Activated CD4-positive, alpha-beta memory T cell treated with anti-CD3 and anti-CD28 coated beads for 36 hours (primary cell): ENCODE results near the gene ELN. TPM values are rescaled to one million over a fixed set of nuclear protein-coding genes. Genes with fewer than 3 reads are reported as not detected.
"Not testable (repeated sequence)": the region's sequence is repeated elsewhere in the genome, so short reads cannot be mapped to it uniquely, and the experiment has no call there.

Experiments used
- CTCF ChIA-PET: fragments of 350-600 bp; sonication (Branson Sonifier 250); formaldehyde crosslinking; loops from one replicate; lab custom pipeline; 2021; ENCODE audit warnings: antibody characterized with exemption, inconsistent platforms; lab: Charles Lee
- POLR2A ChIA-PET: fragments of 350-600 bp; sonication (Branson Sonifier 250); formaldehyde crosslinking; loops from one replicate; lab custom pipeline; 2021; ENCODE audit warnings: antibody characterized with exemption; lab: Charles Lee
- DNase-seq: peaks from one replicate; pipeline ENCODE4 v3.0.0-alpha.2; 2020
- H3K27ac Mint-ChIP-seq: one replicate; pipeline ENCODE4 v1.8.0; 2021; ENCODE audit warnings: mixed read lengths
- H3K27me3 Mint-ChIP-seq: one replicate; pipeline ENCODE4 v1.8.0; 2021; ENCODE audit warnings: mixed read lengths
- H3K36me3 Mint-ChIP-seq: one replicate; pipeline ENCODE4 v1.8.0; 2021; ENCODE audit warnings: mixed read lengths
- H3K4me1 Mint-ChIP-seq: one replicate; pipeline ENCODE4 v1.8.0; 2021; ENCODE audit warnings: low read depth, mixed read lengths
- H3K4me3 Mint-ChIP-seq: one replicate; pipeline ENCODE4 v1.8.0; 2021; ENCODE audit warnings: mild to moderate bottlenecking, mixed read lengths
- H3K9me3 Mint-ChIP-seq: one replicate; pipeline ENCODE4 v1.8.0; 2021; ENCODE audit warnings: mixed read lengths
- intact Hi-C: fragments of 100-400 bp; cut with micrococcal nuclease; formaldehyde crosslinking; loops from one replicate; pipeline ENCODE4 v1.15.1; 2023
- total RNA-seq, 2 experiments: library from RNA; stranded (reverse); gene quantifications; one replicate each; pipeline ENCODE4 v1.2.3, GENCODE V29; 2021

The ELN gene
- total RNA-seq, result not detected

- Mint-ChIP-seq H3K36me3 (no peaks in the 10 kb centered on the region), H3K4me3 (no peak within 1 kb of the TSS)
Measured at GRCh38 chr7:74027683-74028320, at the start of gene ELN. TSS of gene ELN (plus strand) at chr7:74028173. CDS start at chr7:74028188, 15 bp downstream.

GRCh38 chr7:73978661-73979563 is 49.1 kb upstream of the ELN start:
- POLR2A ChIA-PET, result no interaction called here
- CTCF ChIA-PET, result interaction anchor here (0.9 to 1.2 kb wide), 2 partner anchors 48 to 114 kb away, joined by 3 read pairs; no protein-coding TSS in a partner anchor
- Mint-ChIP-seq H3K9me3 (no peaks in the 10 kb centered on the region), H3K4me3 (no peak overlapping the region), H3K4me1 (no peaks in the 10 kb centered on the region), H3K36me3 (no peaks in the 10 kb centered on the region), H3K27me3 (peaks cover 1% of the 10 kb centered on the region), H3K27ac (no peak overlapping the region)
- intact Hi-C loops, result no loop called here
- peak; percentile 42 for DNase-seq

More at GRCh38 chr7:74027683-74028320, at the start of gene ELN:
- ChIA-PET CTCF (interaction anchor here (1.9 to 3.0 kb wide), 2 partner anchors 9 to 17 kb away, joined by 7 to 35 read pairs; no protein-coding TSS in a partner anchor), POLR2A (no interaction called here)
- H3K27ac Mint-ChIP-seq, result no peak within 1 kb of the TSS
- no peak for DNase-seq
- H3K27me3 Mint-ChIP-seq, result peaks cover 51% of the 10 kb centered on the region
- intact Hi-C loops, result no loop called here
- H3K4me1 Mint-ChIP-seq, result peaks cover 6% of the 10 kb centered on the region
- no peaks in the 10 kb centered on the region for H3K9me3 Mint-ChIP-seq

- POLR2A ChIA-PET, DNase-seq, H3K4me1 Mint-ChIP-seq, intact Hi-C loops, H3K27ac Mint-ChIP-seq, H3K9me3 Mint-ChIP-seq, H3K36me3 Mint-ChIP-seq, H3K27me3 Mint-ChIP-seq, H3K4me3 Mint-ChIP-seq: not testable (repeated sequence)
- CTCF ChIA-PET, result interaction anchor here (1.2 kb wide), 1 partner anchor 47 kb away, joined by 3 read pairs; no protein-coding TSS in a partner anchor
Measured at GRCh38 chr7:73979656-73980055, 48.3 kb upstream of the ELN start.

GRCh38 chr7:73980206-73980605 is 47.8 kb upstream of the ELN start:
- H3K27me3 Mint-ChIP-seq, result peaks cover 1% of the 10 kb centered on the region
- intact Hi-C loops, result no loop called here
- no peaks in the 10 kb centered on the region for H3K9me3 Mint-ChIP-seq

GRCh38 chr7:73981933-73982332 is 46.0 kb upstream of the ELN start:
- intact Hi-C loops, result no loop called here
- no peaks in the 10 kb centered on the region for H3K27me3 Mint-ChIP-seq
- no peaks in the 10 kb centered on the region for H3K4me1 Mint-ChIP-seq
- H3K27ac Mint-ChIP-seq, result no peak overlapping the region
- no peaks in the 10 kb centered on the region for H3K9me3 Mint-ChIP-seq
- no peaks in the 10 kb centered on the region for H3K36me3 Mint-ChIP-seq
- DNase-seq, result no peak
- POLR2A ChIA-PET, result no interaction called here
- H3K4me3 Mint-ChIP-seq, result no peak overlapping the region
- CTCF ChIA-PET, result no interaction called here

More at GRCh38 chr7:73980206-73980605, 47.8 kb upstream of the ELN start:
- Mint-ChIP-seq H3K36me3 (no peaks in the 10 kb centered on the region), H3K4me1 (no peaks in the 10 kb centered on the region), H3K27ac (no peak overlapping the region), H3K4me3 (no peak overlapping the region)
- CTCF ChIA-PET, result no interaction called here
- POLR2A ChIA-PET, result interaction anchor here (0.6 kb wide), 1 partner anchor 13 kb away, joined by 3 read pairs; no protein-coding TSS in a partner anchor
- DNase-seq, result no peak

GRCh38 chr7:73983437-73984164 is 44.4 kb upstream of the ELN start:
- H3K4me3 Mint-ChIP-seq, result no peak overlapping the region
- no peaks in the 10 kb centered on the region for H3K4me1 Mint-ChIP-seq
- POLR2A ChIA-PET, result no interaction called here
- CTCF ChIA-PET, result no interaction called here
- H3K27me3 Mint-ChIP-seq, result no peaks in the 10 kb centered on the region
- no peaks in the 10 kb centered on the region for H3K9me3 Mint-ChIP-seq
- no peak overlapping the region for H3K27ac Mint-ChIP-seq
- intact Hi-C loops, result no loop called here
- DNase-seq, result no peak
- no peaks in the 10 kb centered on the region for H3K36me3 Mint-ChIP-seq

- Mint-ChIP-seq H3K27me3 (no peaks in the 10 kb centered on the region), H3K27ac (no peak overlapping the region), H3K4me3 (no peak overlapping the region), H3K4me1 (no peaks in the 10 kb centered on the region), H3K36me3 (no peaks in the 10 kb centered on the region), H3K9me3 (no peaks in the 10 kb centered on the region)
- POLR2A ChIA-PET, result no interaction called here
- intact Hi-C loops, result no loop called here
- DNase-seq, result no peak
- CTCF ChIA-PET, result no interaction called here
Measured at GRCh38 chr7:73984481-73985205, 43.3 kb upstream of the ELN start.

GRCh38 chr7:73985737-73986141 is 42.2 kb upstream of the ELN start:
- POLR2A ChIA-PET, result no interaction called here
- H3K4me3 Mint-ChIP-seq, result no peak overlapping the region
- no peak for DNase-seq
- CTCF ChIA-PET, result no interaction called here
- intact Hi-C loops, result no loop called here
- no peaks in the 10 kb centered on the region for H3K4me1 Mint-ChIP-seq
- no peak overlapping the region for H3K27ac Mint-ChIP-seq
- H3K9me3 Mint-ChIP-seq, result no peaks in the 10 kb centered on the region
- H3K27me3 Mint-ChIP-seq, result no peaks in the 10 kb centered on the region
- no peaks in the 10 kb centered on the region for H3K36me3 Mint-ChIP-seq

- DNase-seq, result no peak
- H3K27ac Mint-ChIP-seq, result no peak overlapping the region
- H3K9me3 Mint-ChIP-seq, result no peaks in the 10 kb centered on the region
- H3K4me1 Mint-ChIP-seq, result no peaks in the 10 kb centered on the region
- no peaks in the 10 kb centered on the region for H3K36me3 Mint-ChIP-seq
- intact Hi-C loops, result no loop called here
- no peak overlapping the region for H3K4me3 Mint-ChIP-seq
- ChIA-PET CTCF (no interaction called here), POLR2A (no interaction called here)
- no peaks in the 10 kb centered on the region for H3K27me3 Mint-ChIP-seq
Measured at GRCh38 chr7:73986158-73986631, 41.8 kb upstream of the ELN start.

- Mint-ChIP-seq H3K27ac (no peak overlapping the region), H3K4me1 (no peaks in the 10 kb centered on the region), H3K4me3 (no peak overlapping the region), H3K36me3 (no peaks in the 10 kb centered on the region), H3K27me3 (no peaks in the 10 kb centered on the region), H3K9me3 (no peaks in the 10 kb centered on the region)
- ChIA-PET POLR2A (no interaction called here), CTCF (no interaction called here)
- DNase-seq, result no peak
- intact Hi-C loops, result no loop called here
Measured at GRCh38 chr7:73987298-73987697, 40.7 kb upstream of the ELN start.

- intact Hi-C loops, result no loop called here
- ChIA-PET POLR2A (no interaction called here), CTCF (no interaction called here)
- Mint-ChIP-seq H3K27me3 (no peaks in the 10 kb centered on the region), H3K4me3 (no peak overlapping the region), H3K9me3 (no peaks in the 10 kb centered on the region), H3K4me1 (no peaks in the 10 kb centered on the region), H3K36me3 (no peaks in the 10 kb centered on the region), H3K27ac (no peak overlapping the region)
- DNase-seq, result no peak
Measured at GRCh38 chr7:73988197-73988596, 39.8 kb upstream of the ELN start.
